ENCODE data around the gene CDH22.

Gene CDH22
- total RNA-seq: 0.04 to 0.06 reads per million in 2 experiments

DNA sequence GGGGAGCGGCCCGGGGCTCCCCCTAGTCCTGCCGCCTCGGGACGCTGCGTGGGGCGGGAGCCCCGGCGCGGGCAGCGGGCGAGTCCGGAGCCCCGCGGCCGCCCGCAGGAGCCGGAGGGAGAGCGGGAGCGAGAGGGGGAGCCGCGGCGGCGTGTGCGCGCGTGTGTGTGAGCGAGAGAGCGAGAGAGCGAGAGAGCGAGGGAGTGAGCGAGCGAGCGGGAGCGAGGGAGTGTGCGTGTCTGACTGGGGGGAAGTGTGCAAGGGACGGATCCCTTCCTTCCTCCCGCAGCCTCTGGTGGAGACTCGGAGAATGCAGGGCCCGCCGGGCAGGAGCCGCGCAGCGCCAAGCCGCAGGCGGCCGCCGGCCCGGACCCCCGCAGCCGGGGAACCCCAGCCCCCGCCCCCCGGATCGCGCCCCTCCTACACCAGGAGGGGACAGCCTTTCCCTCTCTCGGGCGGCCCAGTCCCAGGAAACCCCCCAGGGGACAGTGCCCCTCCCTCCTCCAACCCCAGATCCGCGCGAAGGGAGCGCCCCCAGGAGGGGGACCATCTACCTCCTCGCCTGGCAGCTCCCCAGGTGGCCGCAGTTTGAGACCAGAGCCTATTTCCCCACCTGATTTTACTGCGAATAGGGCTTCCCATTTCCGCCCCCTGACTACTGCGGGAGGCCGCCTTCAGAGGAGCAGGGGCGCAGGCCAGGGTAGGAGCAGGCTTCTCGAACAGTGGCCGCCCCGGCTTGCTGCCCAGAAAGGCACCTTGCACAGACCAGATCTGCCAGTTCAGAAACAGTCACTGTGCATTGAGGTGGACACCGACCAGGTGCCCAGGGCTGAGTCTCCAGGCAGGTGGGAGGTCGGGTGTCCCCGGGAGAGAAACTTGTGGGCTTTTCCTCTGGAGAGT is at the start of gene CDH22:
CDH22 (minus strand) TSS at position 241 of the 900 bp plus-strand sequence. CDS start 57,204 bp downstream, outside the sequence.
- peak; percentile 14 for DNase-seq (ENCODE audit: low read depth)

- no peak for DNase-seq (ENCODE audit: low read depth)
These were observed 48.8 kb upstream of the CDH22 start for GRCh38 chr20:46357030-46357514.

- no peak for DNase-seq (ENCODE audit: low read depth)
These were observed 48.1 kb upstream of the CDH22 start for GRCh38 chr20:46356195-46357029.

DNA sequence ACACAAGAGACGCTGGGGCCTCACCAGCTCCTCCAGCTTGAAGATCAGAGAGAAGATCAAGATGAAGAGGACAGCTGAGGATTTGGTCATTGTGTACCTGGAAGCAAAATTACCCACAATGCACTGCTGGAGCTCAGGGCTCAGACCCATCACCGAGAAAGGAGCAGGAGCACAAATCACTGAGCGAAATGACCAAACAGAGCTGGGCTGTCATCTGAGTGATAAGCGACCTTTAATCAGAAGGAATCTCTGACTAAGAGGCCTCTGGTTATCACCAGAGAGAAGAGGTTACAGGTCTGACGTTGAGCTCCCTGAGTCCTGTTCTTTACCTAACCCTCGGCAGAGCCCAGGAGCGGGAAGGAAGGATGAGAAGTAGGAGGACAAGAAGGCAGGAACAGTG is 47.5 kb upstream of the CDH22 start:
- DNase-seq (ENCODE audit: low read depth): no peak

GRCh38 chr20:46354920-46355654 is 46.8 kb upstream of the CDH22 start:
- no peak for DNase-seq (ENCODE audit: low read depth)

DNA sequence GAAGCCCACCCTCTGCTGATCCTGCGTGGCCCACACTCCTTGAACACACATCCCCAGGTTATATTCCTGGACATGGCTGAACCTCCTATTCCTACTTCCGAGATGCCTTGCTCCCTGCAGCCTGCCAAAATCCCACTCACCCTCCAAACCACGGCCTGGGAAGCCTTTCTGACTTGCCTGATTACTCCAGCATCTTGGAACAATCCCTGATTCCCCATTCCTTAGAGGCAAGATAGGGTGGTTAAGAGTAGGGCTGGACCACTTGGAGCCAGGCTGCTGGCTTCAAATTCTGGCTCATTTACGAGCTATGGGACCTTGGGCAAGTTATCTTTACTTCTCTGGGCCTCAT is 45.9 kb upstream of the CDH22 start:
- DNase-seq (ENCODE audit: low read depth): no peak

DNA sequence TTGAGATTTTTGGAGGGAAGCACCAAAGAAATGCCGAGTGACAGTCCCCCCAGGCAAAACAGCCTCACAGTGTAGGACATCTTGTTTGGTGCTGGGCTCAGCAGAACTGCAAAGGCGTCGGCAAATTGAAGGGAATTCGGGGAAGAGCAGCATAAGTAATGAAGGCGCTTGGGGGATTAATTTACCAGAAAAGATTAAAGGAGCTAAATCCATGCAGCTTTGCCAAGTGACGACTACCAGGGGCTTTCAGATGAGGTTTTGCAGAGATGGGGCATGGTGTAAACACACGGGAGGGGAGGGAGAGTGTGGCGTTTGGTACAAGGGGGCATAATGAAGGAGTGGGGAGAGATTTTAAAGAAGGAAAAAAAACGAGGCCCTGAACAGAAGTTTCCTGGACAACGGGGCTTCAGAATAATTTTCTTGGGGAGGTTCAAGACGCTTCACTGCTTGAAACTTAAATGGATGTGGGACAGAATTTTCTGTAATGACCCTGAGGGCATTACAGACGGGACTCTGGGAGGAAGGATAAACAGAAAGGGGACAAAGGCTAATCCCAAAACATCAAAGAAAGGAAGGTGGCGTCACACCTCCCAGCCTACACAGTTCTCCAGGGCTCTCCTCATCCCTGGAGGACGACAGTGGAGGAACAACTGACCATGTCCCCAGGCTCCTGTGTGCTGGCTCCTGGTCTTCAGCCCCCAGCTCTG is 45.4 kb upstream of the CDH22 start:
- no peak for DNase-seq (ENCODE audit: low read depth)

GRCh38 chr20:46352370-46352938 is 44.2 kb upstream of the CDH22 start:
- no peak for DNase-seq (ENCODE audit: low read depth)

DNA sequence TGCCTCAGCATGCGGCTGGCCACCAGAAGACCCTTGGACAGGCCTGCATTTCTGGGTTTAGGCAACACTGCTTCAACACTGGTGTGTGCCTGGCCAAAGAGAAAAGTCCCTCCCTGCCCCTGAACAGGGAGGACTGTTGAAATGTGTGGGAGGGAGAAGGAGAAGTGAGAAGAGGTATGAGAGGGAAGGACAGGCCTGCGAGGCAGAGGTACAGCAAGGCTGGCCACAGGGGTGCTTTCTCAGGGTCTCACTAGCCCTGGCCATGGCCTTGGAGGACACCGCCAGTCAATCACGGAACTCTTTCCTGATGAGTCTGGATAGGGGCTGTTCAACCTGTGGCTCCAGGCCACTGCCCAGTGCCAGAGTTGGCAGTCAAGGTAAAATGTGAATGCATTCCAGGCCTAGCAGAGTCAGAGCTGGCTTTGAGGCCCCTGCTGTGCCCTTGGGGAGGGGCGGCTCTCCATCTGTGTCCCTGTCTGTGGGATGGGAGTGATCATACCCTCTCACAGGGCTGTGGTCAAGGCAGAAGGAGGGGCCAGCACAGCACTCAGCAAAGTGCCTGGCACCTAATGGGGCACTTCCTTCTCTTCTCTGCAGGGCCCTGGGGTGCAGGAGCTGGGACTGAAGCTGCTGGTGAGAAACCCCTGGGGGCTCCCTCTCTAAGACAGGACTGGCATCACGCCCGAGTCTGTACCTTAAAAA is 43.2 kb upstream of the CDH22 start:
- no peak for DNase-seq (ENCODE audit: low read depth)

DNA sequence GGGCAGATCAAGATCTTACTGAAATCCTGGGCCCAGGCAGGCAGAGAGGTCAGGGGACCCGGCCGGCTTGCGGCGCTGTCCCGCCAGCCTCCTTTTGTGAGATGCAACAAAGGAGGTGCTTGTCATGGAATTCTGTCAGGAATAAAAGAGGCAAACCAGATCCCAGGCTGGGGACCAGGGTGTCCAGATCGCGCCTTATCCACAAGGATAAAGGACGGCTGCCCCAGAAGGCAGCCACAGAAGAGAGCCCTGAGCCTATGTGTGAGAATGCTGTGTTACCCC is 42.6 kb upstream of the CDH22 start:
- no peak for DNase-seq (ENCODE audit: low read depth)

DNA sequence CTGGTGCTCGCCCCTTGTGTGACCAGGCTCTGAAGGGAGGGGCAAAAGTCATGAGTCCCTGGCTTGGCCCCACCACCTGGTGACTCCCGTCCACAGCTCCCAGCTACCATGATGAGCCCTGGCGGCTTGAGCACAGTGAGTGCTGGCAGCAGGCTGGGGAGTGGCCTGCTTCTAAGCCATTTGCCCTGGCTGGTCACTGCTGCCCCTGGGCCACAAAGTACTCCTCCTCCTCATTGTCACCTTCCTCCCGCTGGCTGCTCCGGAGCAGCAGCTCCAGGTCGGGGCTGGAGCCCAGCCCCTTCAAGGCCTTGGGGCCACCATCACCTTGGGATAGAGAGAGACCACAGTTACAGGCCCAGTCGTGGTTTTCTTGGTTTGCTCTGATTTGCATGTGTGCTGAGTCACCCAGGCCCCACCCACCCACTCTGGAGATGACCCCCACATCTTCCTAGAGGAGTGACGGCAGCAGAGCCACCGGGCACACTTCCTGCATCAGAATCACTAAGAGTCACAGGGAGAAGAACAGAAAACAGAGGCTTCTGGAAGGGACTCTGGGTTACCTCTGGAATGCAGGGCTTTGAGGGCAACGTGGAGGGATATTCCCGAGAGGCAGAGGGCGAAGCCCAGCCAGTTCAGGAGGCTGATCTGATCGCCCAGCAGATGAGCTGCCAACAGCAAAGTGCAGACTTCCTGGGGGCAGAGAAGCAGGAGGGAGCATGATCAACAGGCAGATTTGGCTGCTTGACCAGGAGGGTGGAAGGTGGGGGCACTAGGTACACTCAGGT is 42.1 kb upstream of the CDH22 start:
- no peak for DNase-seq (ENCODE audit: low read depth)

DNA sequence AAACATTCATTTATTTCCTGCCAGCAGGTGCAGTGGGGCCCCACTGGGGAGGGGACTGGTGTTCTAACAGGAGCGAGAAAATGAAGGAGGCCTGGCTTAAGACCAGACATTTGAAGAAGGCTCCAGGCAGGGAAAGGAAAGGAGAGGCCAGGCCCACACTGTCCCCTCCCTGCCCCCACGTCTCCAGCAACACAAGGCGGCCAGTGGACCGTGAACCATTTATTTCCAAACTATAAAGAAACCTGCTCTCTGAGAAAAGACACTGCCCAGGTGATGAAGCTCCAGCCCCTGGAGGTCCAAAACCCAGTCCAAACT is 41.4 kb upstream of the CDH22 start:
- no peak for DNase-seq (ENCODE audit: low read depth)

GRCh38 chr20:46349035-46349741 is 40.9 kb upstream of the CDH22 start:
- peak; percentile 36 for DNase-seq (ENCODE audit: low read depth)

DNA sequence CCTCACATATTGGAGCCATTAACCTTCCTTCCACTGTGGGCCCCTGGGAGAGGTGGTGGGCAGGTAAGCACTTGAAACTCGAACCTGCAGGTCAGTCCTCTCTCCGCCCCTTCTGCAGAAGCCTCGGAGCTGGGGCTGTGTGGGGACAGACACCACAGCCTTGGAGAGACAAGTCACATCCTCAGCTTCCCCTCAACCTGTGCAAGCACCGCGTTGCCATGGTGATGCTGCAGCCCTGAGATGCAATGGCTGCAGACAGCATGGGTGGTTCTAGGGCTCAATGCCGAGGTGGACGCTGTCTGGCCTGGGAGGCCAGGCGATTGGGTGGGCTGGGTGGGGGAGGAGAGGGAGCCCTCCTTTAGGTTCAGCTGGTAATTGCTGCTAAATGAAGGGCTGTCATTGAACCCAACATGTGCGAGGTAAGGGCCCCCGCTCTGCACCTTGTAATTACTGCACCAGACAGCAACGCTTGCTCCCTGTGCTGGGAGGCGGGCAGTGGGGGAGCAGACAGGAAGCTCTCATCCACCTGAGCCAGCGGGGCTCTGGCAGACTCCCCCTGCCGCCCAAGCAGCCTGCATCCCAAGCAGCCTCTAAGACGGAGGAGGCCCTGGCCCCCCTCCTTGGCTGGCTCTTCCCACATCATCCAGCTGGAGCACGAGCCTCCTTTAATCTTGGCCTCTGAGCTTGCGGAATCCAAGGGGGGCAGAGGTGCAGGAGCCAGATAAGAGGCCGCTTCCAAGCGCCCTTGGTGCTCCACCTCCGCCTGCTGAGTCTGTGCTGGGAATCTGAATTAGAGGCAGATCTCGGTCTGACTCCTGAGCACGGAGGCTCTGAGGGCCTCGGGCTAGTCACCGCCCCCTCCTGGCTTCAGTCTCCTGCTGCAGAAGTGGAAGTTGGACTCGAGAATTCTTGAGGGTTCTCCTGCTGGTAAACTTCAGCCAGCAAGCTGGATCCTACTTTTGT is 39.8 kb upstream of the CDH22 start:
- DNase-seq (ENCODE audit: low read depth): no peak

DNA sequence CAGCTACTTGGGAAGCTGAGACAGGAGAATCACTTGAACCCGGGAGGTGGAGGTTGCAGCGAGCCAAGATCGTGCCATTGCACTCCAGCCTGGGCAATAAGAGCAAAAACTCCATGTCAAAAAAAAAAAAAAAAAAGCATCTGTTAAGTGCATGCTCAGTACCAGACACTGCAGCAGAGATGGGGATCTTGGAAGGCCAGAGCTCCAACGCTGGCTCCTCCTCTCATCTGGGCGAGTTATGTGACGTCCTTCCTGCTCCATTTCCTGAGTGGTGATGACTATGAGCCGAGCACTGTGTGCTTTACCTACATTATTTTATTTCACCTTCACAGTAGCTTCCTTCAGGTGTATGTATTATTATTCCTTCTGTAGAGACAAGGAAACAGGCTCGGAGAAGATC is 38.5 kb upstream of the CDH22 start:
- DNase-seq (ENCODE audit: low read depth): no peak

- DNase-seq (ENCODE audit: low read depth): no peak
These were observed 36.3 kb upstream of the CDH22 start for GRCh38 chr20:46344488-46345162.

DNA sequence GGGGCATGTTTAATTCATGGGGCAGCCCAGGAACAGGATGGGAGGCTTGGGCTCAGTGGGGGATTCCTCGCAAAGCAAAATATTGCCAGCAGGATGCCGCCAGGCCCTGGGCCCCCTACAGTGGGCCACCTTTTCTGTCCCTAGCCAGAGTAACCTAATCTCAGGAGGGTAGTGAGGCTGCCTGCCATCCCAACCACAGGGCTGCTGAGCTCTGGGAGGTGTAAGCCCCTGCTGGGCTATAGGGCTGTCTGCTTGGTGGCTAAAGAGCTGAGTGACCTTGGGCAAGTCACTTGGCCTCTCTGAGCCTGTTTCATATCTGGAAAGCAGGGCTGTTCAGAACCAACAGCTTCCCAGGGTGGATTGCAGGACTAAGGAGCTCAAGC is 35.7 kb upstream of the CDH22 start:
- no peak for DNase-seq (ENCODE audit: low read depth)

Measured in T follicular helper cell (primary cell).